Activated CD4-positive, alpha-beta memory T cell treated with anti-CD3 and anti-CD28 coated beads, Interleukin-2, amount 10 ng/mL, durations not matched to agents 7 days and 5 days (primary cell): ENCODE measurements around the gene RHBDL2. TPM values are rescaled to one million over a fixed set of nuclear protein-coding genes. Genes with fewer than 3 reads are reported as not detected.

Source experiments
- CTCF ChIA-PET: fragments of 350-600 bp; sonication (Branson Sonifier 250); formaldehyde crosslinking; loops from one replicate; lab custom pipeline; 2021; ENCODE audit warnings: antibody characterized with exemption, inconsistent platforms; lab: Charles Lee
- POLR2A ChIA-PET: fragments of 350-600 bp; sonication (Branson Sonifier 250); formaldehyde crosslinking; loops from one replicate; lab custom pipeline; 2021; ENCODE audit warnings: antibody characterized with exemption; lab: Charles Lee
- DNase-seq: peaks from one replicate; pipeline ENCODE4 v3.0.0-alpha.2; 2020
- H3K27ac Mint-ChIP-seq: one replicate; pipeline ENCODE4 v1.8.0; 2021; ENCODE audit warnings: mild to moderate bottlenecking, mixed read lengths
- H3K27me3 Mint-ChIP-seq: one replicate; pipeline ENCODE4 v1.8.0; 2021; ENCODE audit warnings: mixed read lengths
- H3K36me3 Mint-ChIP-seq: one replicate; pipeline ENCODE4 v1.8.0; 2021; ENCODE audit warnings: low read depth, mixed read lengths
- H3K4me1 Mint-ChIP-seq: one replicate; pipeline ENCODE4 v1.8.0; 2021; ENCODE audit warnings: mixed read lengths
- H3K4me3 Mint-ChIP-seq: one replicate; pipeline ENCODE4 v1.8.0; 2021; ENCODE audit warnings: mild to moderate bottlenecking, mixed read lengths
- H3K9me3 Mint-ChIP-seq: one replicate; pipeline ENCODE4 v1.8.0; 2021; ENCODE audit warnings: mixed read lengths
- total RNA-seq, 2 experiments: library from RNA; stranded (reverse); gene quantifications; one replicate each; pipeline ENCODE4 v1.2.3, GENCODE V29; 2021

Gene RHBDL2
- total RNA-seq, 2 experiments from 2014 or later: not detected

GRCh38 chr1:38892976-38893375 lies 48.7 kb downstream of the RHBDL2 start:
- no peaks in the 10 kb centered on the region for H3K36me3 Mint-ChIP-seq
- H3K9me3 Mint-ChIP-seq: no peaks in the 10 kb centered on the region
- no peak for DNase-seq
- no peak overlapping the region for H3K27ac Mint-ChIP-seq
- no peak overlapping the region for H3K4me3 Mint-ChIP-seq
- ChIA-PET POLR2A (interaction anchor here (1.4 kb wide), 1 partner anchor 133 kb away, joined by 5 read pairs; the partner anchor contains the start of gene NDUFS5), CTCF (interaction anchor here (1.5 kb wide), 1 partner anchor 11 kb away, joined by 7 read pairs; the partner anchor contains the start of gene GJA9)
- H3K27me3 Mint-ChIP-seq: peaks cover 2% of the 10 kb centered on the region
- no peaks in the 10 kb centered on the region for H3K4me1 Mint-ChIP-seq

- H3K4me1 Mint-ChIP-seq: no peaks in the 10 kb centered on the region
- CTCF ChIA-PET: interaction anchor here (1.5 kb wide), 1 partner anchor 10 kb away, joined by 7 read pairs; the partner anchor contains the start of gene GJA9
- no peak for DNase-seq
These were observed 49.9 kb downstream of the RHBDL2 start for GRCh38 chr1:38891753-38892152.

GRCh38 chr1:38889589-38889988 lies 52.0 kb downstream of the RHBDL2 start:
- H3K27ac Mint-ChIP-seq: no peak overlapping the region
- H3K4me1 Mint-ChIP-seq: no peaks in the 10 kb centered on the region
- no peaks in the 10 kb centered on the region for H3K36me3 Mint-ChIP-seq
- CTCF ChIA-PET: no interaction called here
- DNase-seq: no peak
- POLR2A ChIA-PET: no interaction called here
- H3K27me3 Mint-ChIP-seq: peaks cover 5% of the 10 kb centered on the region
- H3K9me3 Mint-ChIP-seq: no peaks in the 10 kb centered on the region
- H3K4me3 Mint-ChIP-seq: no peak overlapping the region

More at GRCh38 chr1:38891753-38892152, 49.9 kb downstream of the RHBDL2 start:
- H3K4me3 Mint-ChIP-seq: no peak overlapping the region
- H3K9me3 Mint-ChIP-seq: no peaks in the 10 kb centered on the region
- H3K27ac Mint-ChIP-seq: no peak overlapping the region
- H3K27me3 Mint-ChIP-seq: peaks cover 2% of the 10 kb centered on the region
- POLR2A ChIA-PET: interaction anchor here (1.4 kb wide), 1 partner anchor 134 kb away, joined by 5 read pairs; the partner anchor contains the start of gene NDUFS5
- H3K36me3 Mint-ChIP-seq: no peaks in the 10 kb centered on the region

- Mint-ChIP-seq H3K9me3 (no peaks in the 10 kb centered on the region), H3K4me3 (no peak overlapping the region), H3K27me3 (peaks cover 5% of the 10 kb centered on the region), H3K27ac (no peak overlapping the region), H3K36me3 (no peaks in the 10 kb centered on the region), H3K4me1 (no peaks in the 10 kb centered on the region)
- DNase-seq: no peak
- CTCF ChIA-PET: interaction anchor here (0.8 kb wide), 1 partner anchor 203 kb away, joined by 3 read pairs; no protein-coding TSS in a partner anchor
- POLR2A ChIA-PET: no interaction called here
These were observed 53.0 kb downstream of the RHBDL2 start for GRCh38 chr1:38888423-38889333.

- DNase-seq: no peak
- ChIA-PET POLR2A (no interaction called here), CTCF (interaction anchor here (0.6 kb wide), 1 partner anchor 79 kb away, joined by 3 read pairs; no protein-coding TSS in a partner anchor)
- no peak overlapping the region for H3K27ac Mint-ChIP-seq
- H3K9me3 Mint-ChIP-seq: no peaks in the 10 kb centered on the region
- no peak overlapping the region for H3K4me3 Mint-ChIP-seq
- peaks cover 5% of the 10 kb centered on the region for H3K27me3 Mint-ChIP-seq
- no peaks in the 10 kb centered on the region for H3K36me3 Mint-ChIP-seq
- H3K4me1 Mint-ChIP-seq: no peaks in the 10 kb centered on the region
These were observed 56.5 kb downstream of the RHBDL2 start for GRCh38 chr1:38885092-38885491.

- H3K4me1 Mint-ChIP-seq: no peaks in the 10 kb centered on the region
- ChIA-PET CTCF (interaction anchor here (0.6 to 2.4 kb wide), 6 partner anchors 11 to 217 kb away, joined by 3 to 7 read pairs (median 4); partner anchors contain the start of gene RRAGC), POLR2A (no interaction called here)
- H3K9me3 Mint-ChIP-seq: no peaks in the 10 kb centered on the region
- peaks cover 1% of the 10 kb centered on the region for H3K27me3 Mint-ChIP-seq
- no peak within 1 kb of the TSS for H3K4me3 Mint-ChIP-seq
- no peak for DNase-seq
- no peaks in the 10 kb centered on the region for H3K36me3 Mint-ChIP-seq
- H3K27ac Mint-ChIP-seq: no peak within 1 kb of the TSS
These were observed 60.1 kb downstream of the RHBDL2 start, which contains the start of gene GJA9 for GRCh38 chr1:38881487-38881886. GJA9 (minus strand) TSS chr1:38881587; CDS start chr1:38876098, 5,489 bp downstream.

- ChIA-PET POLR2A (no interaction called here), CTCF (no interaction called here)
- Mint-ChIP-seq H3K4me1 (peaks cover 37% of the 10 kb centered on the region), H3K36me3 (peaks cover 4% of the 10 kb centered on the region), H3K27me3 (no peaks in the 10 kb centered on the region), H3K9me3 (no peaks in the 10 kb centered on the region), H3K4me3 (no peak overlapping the region), H3K27ac (peak overlapping the region; percentile 12)
- no peak for DNase-seq
These were observed 65.8 kb downstream of the RHBDL2 start for GRCh38 chr1:38875811-38876210.

- peak within 1 kb of the TSS; percentile 92 for H3K4me3 Mint-ChIP-seq
- H3K9me3 Mint-ChIP-seq: no peaks in the 10 kb centered on the region
- peak within 1 kb of the TSS; percentile 81 for H3K27ac Mint-ChIP-seq
- ChIA-PET CTCF (interaction anchor here (1.0 to 1.5 kb wide), 4 partner anchors 11 to 219 kb away, joined by 3 to 6 read pairs (median 4); partner anchors contain the start of gene NDUFS5), POLR2A (interaction anchor here (1.0 to 3.0 kb wide), 8 partner anchors 9 to 159 kb away, joined by 3 to 17 read pairs (median 4); partner anchors contain the start of genes NDUFS5 and RRAGC)
- no peaks in the 10 kb centered on the region for H3K27me3 Mint-ChIP-seq
- peaks cover 43% of the 10 kb centered on the region for H3K4me1 Mint-ChIP-seq
- DNase-seq: peak; percentile 98
- H3K36me3 Mint-ChIP-seq: peaks cover 8% of the 10 kb centered on the region
These were observed 68.3 kb downstream of the RHBDL2 start, which contains the start of gene MYCBP for GRCh38 chr1:38873027-38873969. MYCBP (minus strand) TSS chr1:38873348; CDS start chr1:38873305, 43 bp downstream.

GRCh38 chr1:38872401-38873026 lies 69.1 kb downstream of the RHBDL2 start:
- Mint-ChIP-seq H3K4me3 (peak overlapping the region; percentile 92), H3K27me3 (no peaks in the 10 kb centered on the region), H3K4me1 (peaks cover 48% of the 10 kb centered on the region), H3K9me3 (no peaks in the 10 kb centered on the region), H3K27ac (peak overlapping the region; percentile 45), H3K36me3 (peaks cover 14% of the 10 kb centered on the region)
- POLR2A ChIA-PET: interaction anchor here (1.1 to 3.0 kb wide), 7 partner anchors 9 to 160 kb away, joined by 4 to 17 read pairs (median 5); partner anchors contain the start of genes NDUFS5 and RRAGC
- DNase-seq: peak; percentile 45
- CTCF ChIA-PET: interaction anchor here (1.0 to 1.8 kb wide), 5 partner anchors 10 to 220 kb away, joined by 3 to 11 read pairs (median 5); partner anchors contain the start of gene NDUFS5

- Mint-ChIP-seq H3K9me3 (no peaks in the 10 kb centered on the region), H3K4me1 (peaks cover 48% of the 10 kb centered on the region), H3K4me3 (no peak overlapping the region), H3K36me3 (peaks cover 22% of the 10 kb centered on the region), H3K27me3 (no peaks in the 10 kb centered on the region), H3K27ac (peak overlapping the region; percentile 18)
- CTCF ChIA-PET: interaction anchor here (0.6 to 1.8 kb wide), 2 partner anchors 221 to 530 kb away, joined by 4 to 11 read pairs; no protein-coding TSS in a partner anchor
- POLR2A ChIA-PET: interaction anchor here (1.0 to 3.0 kb wide), 3 partner anchors 11 to 127 kb away, joined by 3 to 13 read pairs (median 4); no protein-coding TSS in a partner anchor
- DNase-seq: no peak
These were observed 70.6 kb downstream of the RHBDL2 start for GRCh38 chr1:38870996-38871395.

GRCh38 chr1:38867208-38867607 lies 74.4 kb downstream of the RHBDL2 start:
- no peak for DNase-seq
- no peak overlapping the region for H3K4me3 Mint-ChIP-seq
- peaks cover 52% of the 10 kb centered on the region for H3K36me3 Mint-ChIP-seq
- ChIA-PET POLR2A (no interaction called here), CTCF (no interaction called here)
- H3K27ac Mint-ChIP-seq: no peak overlapping the region
- H3K27me3 Mint-ChIP-seq: no peaks in the 10 kb centered on the region
- H3K9me3 Mint-ChIP-seq: no peaks in the 10 kb centered on the region
- H3K4me1 Mint-ChIP-seq: peaks cover 26% of the 10 kb centered on the region
